ENCODE measurements around the gene OPHN1.

The OPHN1 gene

GRCh38 chrX:68416592-68416991 is 16.7 kb downstream of the OPHN1 start:
- Histone ChIP-seq H3F3A (ENCODE audit: insufficient read depth, low read length) (no peaks in the 10 kb centered on the region), H4K20me1 (ENCODE audit: insufficient read depth, low read length) (no peaks in the 10 kb centered on the region), H2AFZ (ENCODE audit: low read length) (no peak overlapping the region), H3K36me3 (replicated peaks; ENCODE audit: insufficient read depth, low read length) (no peaks in the 10 kb centered on the region), H3K27me3 (replicated peaks; ENCODE audit: insufficient read depth, low read length) (no peaks in the 10 kb centered on the region), H3K9me2 (replicated peaks; ENCODE audit: insufficient read depth, low read length) (no peaks in the 10 kb centered on the region), H3K27ac (ENCODE audit: low read length) (no peak overlapping the region), H3K4me1 (ENCODE audit: low read length) (peaks cover 11% of the 10 kb centered on the region; the same call in 1 of the 2 replicates), H3K79me2 (ENCODE audit: low read length) (no peaks in the 10 kb centered on the region), H3K4me2 (ENCODE audit: low read depth, low read length) (no peak overlapping the region), H3K4me3 (ENCODE audit: low read length) (no peak overlapping the region), H3K9me3 (replicated peaks; ENCODE audit: insufficient read depth, low read length) (no peaks in the 10 kb centered on the region), H3K9ac (ENCODE audit: low read length) (no peak overlapping the region)
- TF ChIP-seq, protein P1, sequence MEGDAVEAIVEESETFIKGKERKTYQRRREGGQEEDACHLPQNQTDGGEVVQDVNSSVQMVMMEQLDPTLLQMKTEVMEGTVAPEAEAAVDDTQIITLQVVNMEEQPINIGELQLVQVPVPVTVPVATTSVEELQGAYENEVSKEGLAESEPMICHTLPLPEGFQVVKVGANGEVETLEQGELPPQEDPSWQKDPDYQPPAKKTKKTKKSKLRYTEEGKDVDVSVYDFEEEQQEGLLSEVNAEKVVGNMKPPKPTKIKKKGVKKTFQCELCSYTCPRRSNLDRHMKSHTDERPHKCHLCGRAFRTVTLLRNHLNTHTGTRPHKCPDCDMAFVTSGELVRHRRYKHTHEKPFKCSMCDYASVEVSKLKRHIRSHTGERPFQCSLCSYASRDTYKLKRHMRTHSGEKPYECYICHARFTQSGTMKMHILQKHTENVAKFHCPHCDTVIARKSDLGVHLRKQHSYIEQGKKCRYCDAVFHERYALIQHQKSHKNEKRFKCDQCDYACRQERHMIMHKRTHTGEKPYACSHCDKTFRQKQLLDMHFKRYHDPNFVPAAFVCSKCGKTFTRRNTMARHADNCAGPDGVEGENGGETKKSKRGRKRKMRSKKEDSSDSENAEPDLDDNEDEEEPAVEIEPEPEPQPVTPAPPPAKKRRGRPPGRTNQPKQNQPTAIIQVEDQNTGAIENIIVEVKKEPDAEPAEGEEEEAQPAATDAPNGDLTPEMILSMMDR (IDR thresholded peaks at IDR 0.05; ENCODE audit: low read length): no peak
- TF ChIP-seq EZH2phosphoT487 (IDR thresholded peaks at IDR 0.05; ENCODE audit: low read length) (no peak), EZH2 (optimal IDR thresholded peaks at IDR 0.05; ENCODE audit: low read depth, low read length) (no peak)
- no peak for DNase-seq

DNA sequence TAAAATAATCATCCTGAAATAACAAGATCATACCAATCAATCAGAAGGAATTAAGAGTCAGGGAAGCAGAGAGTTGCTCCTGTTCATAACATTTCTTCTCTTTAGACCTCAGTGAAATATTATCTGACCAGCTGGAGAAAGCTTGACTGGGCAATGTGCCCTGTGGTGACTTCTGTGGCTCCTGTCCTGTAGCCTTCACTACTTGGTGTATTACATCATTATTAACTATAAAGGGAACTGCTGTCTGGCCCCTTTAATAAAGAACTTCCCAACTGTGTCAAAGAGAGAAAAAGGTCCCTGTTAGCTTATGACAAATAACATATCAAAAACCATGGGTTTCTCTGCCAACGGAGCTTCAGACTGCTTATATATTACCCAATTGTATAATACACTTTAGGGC is 18.0 kb downstream of the OPHN1 start:
- Histone ChIP-seq H3K4me1 (ENCODE audit: low read length) (peaks cover 3% of the 10 kb centered on the region; the same call in 1 of the 2 replicates), H3K79me2 (ENCODE audit: low read length) (no peaks in the 10 kb centered on the region), H3F3A (ENCODE audit: insufficient read depth, low read length) (no peaks in the 10 kb centered on the region), H3K36me3 (replicated peaks; ENCODE audit: insufficient read depth, low read length) (no peaks in the 10 kb centered on the region), H3K9me2 (replicated peaks; ENCODE audit: insufficient read depth, low read length) (no peaks in the 10 kb centered on the region), H3K4me3 (ENCODE audit: low read length) (no peak overlapping the region), H2AFZ (ENCODE audit: low read length) (no peak overlapping the region), H3K9ac (ENCODE audit: low read length) (no peak overlapping the region), H4K20me1 (ENCODE audit: insufficient read depth, low read length) (no peaks in the 10 kb centered on the region), H3K4me2 (ENCODE audit: low read depth, low read length) (no peak overlapping the region), H3K9me3 (replicated peaks; ENCODE audit: insufficient read depth, low read length) (no peaks in the 10 kb centered on the region), H3K27me3 (replicated peaks; ENCODE audit: insufficient read depth, low read length) (no peaks in the 10 kb centered on the region), H3K27ac (ENCODE audit: low read length) (no peak overlapping the region)
- DNase-seq: no peak
- TF ChIP-seq, protein P1 (IDR thresholded peaks at IDR 0.05; ENCODE audit: low read length): no peak
- no peak for TF ChIP-seq EZH2 (optimal IDR thresholded peaks at IDR 0.05; ENCODE audit: low read depth, low read length)
- TF ChIP-seq EZH2phosphoT487 (IDR thresholded peaks at IDR 0.05; ENCODE audit: low read length): no peak

DNA sequence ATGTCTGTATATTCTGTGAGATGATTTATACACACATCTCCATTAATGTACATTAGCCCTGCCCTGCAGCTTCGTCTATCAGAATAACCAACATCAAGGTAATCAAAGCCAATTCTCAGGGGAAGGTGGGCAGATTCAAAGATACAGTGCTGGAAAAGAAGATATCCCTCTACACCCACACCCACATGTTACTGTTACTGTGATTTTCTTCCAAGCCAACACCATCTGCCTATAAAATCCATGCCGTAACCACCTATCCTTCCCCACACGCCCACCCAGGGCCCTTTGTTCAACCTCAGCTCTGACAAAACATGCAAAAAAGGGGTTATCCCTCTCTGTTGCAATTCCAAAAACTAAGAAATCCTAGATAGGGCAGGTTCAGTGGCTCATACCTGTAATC is 20.0 kb downstream of the OPHN1 start:
- TF ChIP-seq EZH2 (optimal IDR thresholded peaks at IDR 0.05; ENCODE audit: low read depth, low read length) (no peak), EZH2phosphoT487 (IDR thresholded peaks at IDR 0.05; ENCODE audit: low read length) (no peak)
- TF ChIP-seq, protein P1 (IDR thresholded peaks at IDR 0.05; ENCODE audit: low read length): no peak
- H3K4me1 ChIP-seq (ENCODE audit: low read length): no peaks in the 10 kb centered on the region
- no peaks in the 10 kb centered on the region for H3K9me2 ChIP-seq (replicated peaks; ENCODE audit: insufficient read depth, low read length)
- no peaks in the 10 kb centered on the region for H3K36me3 ChIP-seq (replicated peaks; ENCODE audit: insufficient read depth, low read length)
- H3K9ac ChIP-seq (ENCODE audit: low read length): no peak overlapping the region
- H4K20me1 ChIP-seq (ENCODE audit: insufficient read depth, low read length): no peaks in the 10 kb centered on the region
- H3K4me3 ChIP-seq (ENCODE audit: low read length): no peak overlapping the region
- H3K79me2 ChIP-seq (ENCODE audit: low read length): no peaks in the 10 kb centered on the region
- H3F3A ChIP-seq (ENCODE audit: insufficient read depth, low read length): no peaks in the 10 kb centered on the region
- H3K27ac ChIP-seq (ENCODE audit: low read length): no peak overlapping the region
- H3K27me3 ChIP-seq (replicated peaks; ENCODE audit: insufficient read depth, low read length): no peaks in the 10 kb centered on the region
- no peaks in the 10 kb centered on the region for H3K9me3 ChIP-seq (replicated peaks; ENCODE audit: insufficient read depth, low read length)
- no peak overlapping the region for H2AFZ ChIP-seq (ENCODE audit: low read length)
- H3K4me2 ChIP-seq (ENCODE audit: low read depth, low read length): no peak overlapping the region
- DNase-seq: no peak

All from MM.1S (cell line).